H9 (cell line): Measurements from ENCODE around the gene CSRP1. TPM values are rescaled to one million over a fixed set of nuclear protein-coding genes. Genes with fewer than 3 reads are reported as not detected.

Experiments used
- DNase-seq: peaks from one replicate; pipeline ENCODE4 v3.0.0-alpha.2; 2017
- H2AFZ ChIP-seq: one replicate; pipeline ENCODE4 v1.6.1; 2013; ENCODE audit warnings: mild to moderate bottlenecking, low read length, control low read depth, moderate library complexity
- H2AK5ac ChIP-seq: 2 replicates; pipeline ENCODE4 v1.6.1; 2013; ENCODE audit warnings: low read length, control low read depth, mixed read lengths; ENCODE audit not compliant: insufficient read length
- H2BK120ac ChIP-seq: one replicate; pipeline ENCODE4 v1.6.1; 2013; ENCODE audit warnings: low read depth, mild to moderate bottlenecking, low read length, control low read depth, inconsistent platforms; ENCODE audit not compliant: poor library complexity, severe bottlenecking
- H2BK12ac ChIP-seq: 2 replicates; pipeline ENCODE4 v1.6.1; 2013; ENCODE audit warnings: low read length, control low read depth, mixed read lengths, low read depth; ENCODE audit not compliant: insufficient read length
- H2BK15ac ChIP-seq: 2 replicates; pipeline ENCODE4 v1.6.1; 2013; ENCODE audit warnings: low read depth, low read length, control low read depth
- H2BK20ac ChIP-seq: one replicate; pipeline ENCODE4 v1.6.1; 2013; ENCODE audit warnings: low read depth, mild to moderate bottlenecking, low read length, control low read depth, inconsistent platforms; ENCODE audit not compliant: poor library complexity, severe bottlenecking
- H2BK5ac ChIP-seq: 2 replicates; pipeline ENCODE4 v1.6.1; 2013; ENCODE audit warnings: low read length, control low read depth, mixed read lengths; ENCODE audit not compliant: insufficient read length
- H3K14ac ChIP-seq: 2 replicates; pipeline ENCODE4 v1.6.1; 2013; ENCODE audit warnings: low read length, control low read depth; ENCODE audit not compliant: insufficient read depth
- H3K18ac ChIP-seq: 2 replicates; pipeline ENCODE4 v1.6.1; 2013; ENCODE audit warnings: low read depth, mild to moderate bottlenecking, mixed read lengths, low read length, control low read depth; ENCODE audit not compliant: insufficient read length
- H3K23ac ChIP-seq: 2 replicates; pipeline ENCODE4 v1.6.1; 2013; ENCODE audit warnings: low read length, control low read depth, mixed read lengths, low read depth; ENCODE audit not compliant: insufficient read length
- H3K23me2 ChIP-seq: 2 replicates; pipeline ENCODE4 v1.6.1; 2013; ENCODE audit warnings: low read depth, mild to moderate bottlenecking, mixed read lengths, low read length, control low read depth; ENCODE audit not compliant: insufficient read length, poor library complexity, severe bottlenecking
- H3K27ac ChIP-seq: 2 replicates; pipeline ENCODE4 v1.5.1; 2013; ENCODE audit warnings: low read length, control low read depth, mixed read lengths, low read depth; ENCODE audit not compliant: insufficient read length
- H3K27me3 ChIP-seq: 2 replicates; pipeline ENCODE4 v1.6.1; 2013; ENCODE audit warnings: low read length, control low read depth, inconsistent platforms; ENCODE audit not compliant: insufficient read depth
- H3K4ac ChIP-seq: 2 replicates; pipeline ENCODE4 v1.6.1; 2013; ENCODE audit warnings: low read depth, mild to moderate bottlenecking, control low read depth, inconsistent platforms, low read length, moderate library complexity
- H3K4me1 ChIP-seq: 2 replicates; pipeline ENCODE4 v1.6.1; 2013; ENCODE audit warnings: low read length, control low read depth, inconsistent platforms; ENCODE audit not compliant: insufficient read depth
- H3K4me2 ChIP-seq: 2 replicates; pipeline ENCODE4 v1.6.1; 2013; ENCODE audit warnings: low read length, control low read depth, mixed read lengths; ENCODE audit not compliant: insufficient read length, insufficient read depth
- H3K56ac ChIP-seq: 2 replicates; pipeline ENCODE4 v1.6.1; 2013; ENCODE audit warnings: low read depth, mild to moderate bottlenecking, mixed read lengths, low read length, control low read depth; ENCODE audit not compliant: insufficient read length
- H3K79me1 ChIP-seq: 2 replicates; pipeline ENCODE4 v1.6.1; 2013; ENCODE audit warnings: low read depth, mild to moderate bottlenecking, moderate library complexity, low read length, control low read depth, inconsistent platforms; ENCODE audit not compliant: insufficient read depth, poor library complexity, severe bottlenecking
- H3K79me2 ChIP-seq: 2 replicates; pipeline ENCODE4 v1.6.1; 2013; ENCODE audit warnings: low read length, control low read depth, inconsistent platforms; ENCODE audit not compliant: insufficient read depth
- H3K9ac ChIP-seq: 2 replicates; pipeline ENCODE4 v1.6.1; 2013; ENCODE audit warnings: low read length, control low read depth, mixed read lengths; ENCODE audit not compliant: insufficient read length; ENCODE audit errors: extremely low read depth
- H3K9me3 ChIP-seq: one replicate; pipeline ENCODE4 v1.6.1; 2013; ENCODE audit warnings: low read depth, low read length, inconsistent platforms; ENCODE audit not compliant: control insufficient read depth
- H3T11ph ChIP-seq: one replicate; pipeline ENCODE4 v1.6.1; 2013; ENCODE audit warnings: mild to moderate bottlenecking, low read length, control low read depth, inconsistent platforms
- H4K20me1 ChIP-seq: one replicate; pipeline ENCODE4 v1.6.1; 2013; ENCODE audit not compliant: control insufficient read depth, insufficient read length, insufficient read depth
- H4K5ac ChIP-seq: 2 replicates; pipeline ENCODE4 v1.6.1; 2013; ENCODE audit warnings: low read depth, mild to moderate bottlenecking, mixed read lengths, low read length, control low read depth; ENCODE audit not compliant: insufficient read length
- H4K8ac ChIP-seq: replicated peaks from 2 replicates; pipeline ENCODE4 v1.6.1; 2013; ENCODE audit warnings: low read length, control low read depth, mixed read lengths, low read depth; ENCODE audit not compliant: insufficient read length
- H4K91ac ChIP-seq: 2 replicates; pipeline ENCODE4 v1.6.1; 2013; ENCODE audit warnings: low read depth, mild to moderate bottlenecking, moderate library complexity, mixed read lengths, low read length, control low read depth; ENCODE audit not compliant: insufficient read length
- H3K27ac Mint-ChIP-seq, 3 experiments: 2 replicates in 2 of 3; 3 replicates in 1 of 3; pipeline ENCODE4 v1.8.0; 2020 to 2021; ENCODE audit warnings: mixed read lengths in 3 of 3, mild to moderate bottlenecking in 1 of 3, moderate library complexity in 1 of 3
- H3K27me3 Mint-ChIP-seq: 2 replicates; pipeline ENCODE4 v1.8.0; 2021; ENCODE audit warnings: low read depth, mild to moderate bottlenecking, moderate library complexity, mixed read lengths
- H3K36me3 Mint-ChIP-seq, 3 experiments: 2 replicates in 2 of 3; 3 replicates in 1 of 3; pipeline ENCODE4 v1.8.0; 2020 to 2021; ENCODE audit warnings: low read depth in 3 of 3, mixed read lengths in 3 of 3; ENCODE audit not compliant: insufficient read depth in 1 of 3
- H3K4me1 Mint-ChIP-seq, 2 experiments: 2 replicates each; pipeline ENCODE4 v1.8.0; 2020; ENCODE audit warnings: mixed read lengths in 2 of 2
- H3K4me3 Mint-ChIP-seq, 2 experiments: 2 replicates in 1 of 2; 3 replicates in 1 of 2; pipeline ENCODE4 v1.8.0; 2020 to 2021; ENCODE audit warnings: mild to moderate bottlenecking in 2 of 2, mixed read lengths in 2 of 2, moderate library complexity in 1 of 2
- H3K9me3 Mint-ChIP-seq, 2 experiments: 2 replicates in 1 of 2; 3 replicates in 1 of 2; pipeline ENCODE4 v1.8.0; 2020; ENCODE audit warnings: mild to moderate bottlenecking in 2 of 2, mixed read lengths in 2 of 2, moderate library complexity in 1 of 2
- WGBS: extraction: QIAGEN DNeasy Blood & Tissue Kit; methylation state at CpG from one replicate; pipeline ENCODE4 v1.1.7; 2013; ENCODE audit warnings: missing lambda C conversion rate, low lambda C conversion rate, mixed read lengths; ENCODE audit not compliant: insufficient read length; ENCODE audit errors: extremely low coverage; 5-methylcytosine and 5-hydroxymethylcytosine counted together
- total RNA-seq: library from RNA; stranded (reverse); gene quantifications from 2 replicates; pipeline ENCODE4 v1.2.1, GENCODE V29; 2021
- TF ChIP-seq, protein P1 (sequence below): fragments of 200-600 bp; sonication (generic); conservative IDR thresholded peaks from 3 replicates; pipeline ENCODE4 v1.8.0; 2021; ENCODE audit warnings: antibody characterized with exemption, mild to moderate bottlenecking

CSRP1 gene
- total RNA-seq, 1 experiment from 2014 or later = 0.44 TPM

DNA sequence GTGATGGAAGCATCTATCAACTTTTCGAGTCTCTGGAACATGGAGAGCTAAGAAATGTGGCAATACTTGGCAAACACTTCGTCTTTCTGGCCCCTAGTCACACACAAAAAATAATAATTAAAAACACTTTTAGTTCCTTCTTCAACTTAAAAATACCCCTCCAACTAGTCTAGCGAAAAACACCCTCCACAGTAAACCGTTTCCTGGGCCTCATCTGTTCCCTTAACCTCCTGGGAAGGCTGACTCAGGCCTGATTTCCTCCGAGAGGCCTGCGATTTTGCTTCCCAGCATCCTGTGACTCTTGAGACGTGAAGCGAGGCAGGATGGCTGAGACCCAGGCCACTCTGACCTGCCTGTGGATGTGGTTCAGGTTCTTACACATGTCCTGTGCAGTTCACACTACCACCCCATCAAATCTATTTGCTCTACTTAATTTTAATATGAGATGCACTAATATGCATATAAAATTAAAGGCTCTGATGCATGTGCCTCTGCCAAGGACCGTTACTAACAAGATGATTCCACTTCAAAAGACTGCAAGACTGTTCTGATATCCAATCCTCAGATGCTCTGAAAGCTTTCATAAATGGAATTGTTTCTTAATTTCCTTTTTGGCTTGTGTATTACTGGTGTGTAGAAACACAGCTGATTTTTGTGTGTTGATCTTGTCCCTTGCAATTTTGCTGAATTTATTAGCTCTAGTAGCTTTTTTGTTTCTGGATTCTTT lies 35.5 kb upstream of the CSRP1 start:
- Histone ChIP-seq H3K18ac (no peak overlapping the region), H2BK120ac (no peak overlapping the region), H2BK5ac (no peak overlapping the region), H3T11ph (no peak overlapping the region), H3K56ac (no peak overlapping the region), H3K27me3 (peaks cover 7% of the 10 kb centered on the region; the same call in 1 of the 2 replicates), H3K4me1 (no peaks in the 10 kb centered on the region; the same call in 1 of the 2 replicates), H2AK5ac (no peak overlapping the region), H3K4ac (no peak overlapping the region), H3K79me2 (no peaks in the 10 kb centered on the region), H4K8ac (no peak overlapping the region), H2BK12ac (no peak overlapping the region), H4K20me1 (no peaks in the 10 kb centered on the region), H3K27ac (no peak overlapping the region), H2AFZ (no peak overlapping the region), H4K5ac (no peak overlapping the region), H2BK15ac (no peak overlapping the region), H3K14ac (no peak overlapping the region), H3K79me1 (no peaks in the 10 kb centered on the region), H3K4me2 (no peak overlapping the region), H4K91ac (no peak overlapping the region), H3K9ac (no peak overlapping the region), H3K23me2 (peaks cover 23% of the 10 kb centered on the region), H2BK20ac (no peak overlapping the region), H3K23ac (no peak overlapping the region), H3K9me3 (no peaks in the 10 kb centered on the region)
- H3K9me3 Mint-ChIP-seq = peaks cover 0 to 6% of the 10 kb centered on the region in 2 experiments; a peak in 2 of 5 replicates
- no peak overlapping the region; a peak in 1 of 7 replicates for H3K27ac Mint-ChIP-seq
- peaks cover 23 to 35% of the 10 kb centered on the region in 2 experiments for H3K4me1 Mint-ChIP-seq
- peaks cover 66% of the 10 kb centered on the region for H3K27me3 Mint-ChIP-seq
- TF ChIP-seq, protein P1, sequence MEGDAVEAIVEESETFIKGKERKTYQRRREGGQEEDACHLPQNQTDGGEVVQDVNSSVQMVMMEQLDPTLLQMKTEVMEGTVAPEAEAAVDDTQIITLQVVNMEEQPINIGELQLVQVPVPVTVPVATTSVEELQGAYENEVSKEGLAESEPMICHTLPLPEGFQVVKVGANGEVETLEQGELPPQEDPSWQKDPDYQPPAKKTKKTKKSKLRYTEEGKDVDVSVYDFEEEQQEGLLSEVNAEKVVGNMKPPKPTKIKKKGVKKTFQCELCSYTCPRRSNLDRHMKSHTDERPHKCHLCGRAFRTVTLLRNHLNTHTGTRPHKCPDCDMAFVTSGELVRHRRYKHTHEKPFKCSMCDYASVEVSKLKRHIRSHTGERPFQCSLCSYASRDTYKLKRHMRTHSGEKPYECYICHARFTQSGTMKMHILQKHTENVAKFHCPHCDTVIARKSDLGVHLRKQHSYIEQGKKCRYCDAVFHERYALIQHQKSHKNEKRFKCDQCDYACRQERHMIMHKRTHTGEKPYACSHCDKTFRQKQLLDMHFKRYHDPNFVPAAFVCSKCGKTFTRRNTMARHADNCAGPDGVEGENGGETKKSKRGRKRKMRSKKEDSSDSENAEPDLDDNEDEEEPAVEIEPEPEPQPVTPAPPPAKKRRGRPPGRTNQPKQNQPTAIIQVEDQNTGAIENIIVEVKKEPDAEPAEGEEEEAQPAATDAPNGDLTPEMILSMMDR = no peak
- no peak for DNase-seq
- no CpG with 5 or more reads among the region's 9 CpGs for WGBS
- no peak overlapping the region for H3K4me3 Mint-ChIP-seq
- H3K36me3 Mint-ChIP-seq = no peaks in the 10 kb centered on the region
